Ramos (cell line): ENCODE results near the gene SUV39H2.
"Not testable (repeated sequence)": the region's sequence is repeated elsewhere in the genome, so short reads cannot be mapped to it uniquely, and the experiment has no call there.

Source experiments
- in situ Hi-C: fragments of 300-500 bp; cut with MboI; formaldehyde crosslinking; loops from one replicate; pipeline ENCODE4 v1.14.3; 2022; ENCODE audit warnings: low sequenced_read_pairs; ENCODE audit not compliant: unreplicated experiment

The SUV39H2 gene

GRCh38 chr10:14878266-14879123, at the start of gene SUV39H2:
Gene SUV39H2 (plus strand): TSS chr10:14878866. CDS start chr10:14878889, 23 bp downstream.
- in situ Hi-C loops: no loop called here

DNA sequence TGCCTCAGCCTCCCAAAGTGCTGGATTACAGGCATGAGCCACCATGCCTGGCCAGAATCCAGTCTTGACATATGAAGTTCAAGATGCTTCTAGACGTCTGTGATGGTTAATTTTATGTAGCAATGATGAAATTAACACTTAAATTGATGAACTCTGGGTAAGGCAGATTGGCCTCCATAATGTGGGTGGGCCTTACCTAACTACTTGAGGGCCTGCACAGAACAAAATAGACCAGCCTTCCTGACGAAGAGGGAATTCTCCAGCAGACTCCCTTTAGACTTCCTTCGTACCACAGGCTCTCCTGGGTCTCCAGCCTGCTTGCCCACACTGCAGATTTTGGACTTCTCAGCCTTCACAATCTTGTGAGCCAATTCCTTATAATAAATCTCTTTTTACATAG, 45.6 kb upstream of the SUV39H2 start:
- in situ Hi-C loops: loop anchor here (25.0 kb wide), 1 partner anchor 646 kb away; no protein-coding TSS in a partner anchor

GRCh38 chr10:14836208-14836607, 42.5 kb upstream of the SUV39H2 start:
- in situ Hi-C loops: loop anchor here (25.0 kb wide), 1 partner anchor 649 kb away; no protein-coding TSS in a partner anchor

- in situ Hi-C loops: loop anchor here (25.0 kb wide), 1 partner anchor 650 kb away; no protein-coding TSS in a partner anchor
These were observed 41.5 kb upstream of the SUV39H2 start for GRCh38 chr10:14837003-14837756.

GRCh38 chr10:14837757-14838581, 40.7 kb upstream of the SUV39H2 start, which contains the start of the genes CDNF, HSPA14 and MSANTD7:
Gene CDNF (minus strand): TSS chr10:14838037. CDS start chr10:14837946, 91 bp downstream.
Gene HSPA14 (plus strand): TSS chr10:14838306. CDS start chr10:14838403, 97 bp downstream.
Gene MSANTD7 (plus strand): TSS chr10:14838306. CDS start chr10:14842285, 3,979 bp downstream.
- in situ Hi-C loops: loop anchor here (25.0 kb wide), 1 partner anchor 651 kb away; no protein-coding TSS in a partner anchor

- in situ Hi-C loops: loop anchor here (25.0 kb wide), 1 partner anchor 651 kb away; no protein-coding TSS in a partner anchor
These were observed 39.9 kb upstream of the SUV39H2 start for GRCh38 chr10:14838582-14839304.

- in situ Hi-C loops: loop anchor here (25.0 kb wide), 1 partner anchor 652 kb away; no protein-coding TSS in a partner anchor
These were observed 39.4 kb upstream of the SUV39H2 start for GRCh38 chr10:14839305-14839695.

GRCh38 chr10:14840178-14840577, 38.5 kb upstream of the SUV39H2 start:
- in situ Hi-C loops: loop anchor here (25.0 kb wide), 1 partner anchor 653 kb away; no protein-coding TSS in a partner anchor

- in situ Hi-C loops: loop anchor here (25.0 kb wide), 1 partner anchor 656 kb away; no protein-coding TSS in a partner anchor
These were observed 35.2 kb upstream of the SUV39H2 start for GRCh38 chr10:14843327-14843988.

- in situ Hi-C loops: loop anchor here (25.0 kb wide), 1 partner anchor 658 kb away; no protein-coding TSS in a partner anchor
These were observed 33.7 kb upstream of the SUV39H2 start for GRCh38 chr10:14844948-14845347.

GRCh38 chr10:14852236-14852635, 26.4 kb upstream of the SUV39H2 start:
- in situ Hi-C loops: no loop called here

GRCh38 chr10:14855453-14855852, 23.2 kb upstream of the SUV39H2 start:
- in situ Hi-C loops: no loop called here

DNA sequence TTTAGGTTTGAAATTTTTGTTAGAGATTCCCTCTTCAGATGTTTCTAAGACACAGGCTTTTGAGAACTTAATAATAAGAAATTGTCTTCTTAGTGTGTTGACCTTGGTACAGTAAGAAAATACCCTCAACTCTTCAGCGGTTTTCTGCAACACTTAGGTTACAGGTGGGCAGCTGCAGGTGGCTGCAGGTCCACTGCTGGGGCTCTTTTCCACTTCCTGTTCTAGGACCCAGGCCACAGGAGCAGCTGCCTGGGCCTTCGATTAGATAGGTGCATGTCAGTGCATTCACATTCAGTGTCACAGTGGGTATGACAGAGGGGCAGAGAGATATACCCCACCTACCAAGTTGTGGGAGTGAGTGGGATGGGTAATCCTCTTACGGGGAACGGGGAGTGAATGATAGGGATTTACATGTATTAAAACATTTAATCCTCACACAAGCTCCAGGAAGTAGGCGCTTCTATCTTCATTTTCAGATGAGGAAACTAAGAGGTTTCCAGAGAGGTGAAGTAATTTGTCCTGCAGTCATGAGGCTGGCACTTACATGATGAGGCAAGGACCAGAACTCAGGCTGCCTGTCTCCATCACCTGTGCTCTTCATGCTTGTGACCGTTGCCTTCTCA, 20.2 kb upstream of the SUV39H2 start:
- in situ Hi-C loops: no loop called here

GRCh38 chr10:14859043-14859442, 19.6 kb upstream of the SUV39H2 start:
- in situ Hi-C loops: no loop called here

DNA sequence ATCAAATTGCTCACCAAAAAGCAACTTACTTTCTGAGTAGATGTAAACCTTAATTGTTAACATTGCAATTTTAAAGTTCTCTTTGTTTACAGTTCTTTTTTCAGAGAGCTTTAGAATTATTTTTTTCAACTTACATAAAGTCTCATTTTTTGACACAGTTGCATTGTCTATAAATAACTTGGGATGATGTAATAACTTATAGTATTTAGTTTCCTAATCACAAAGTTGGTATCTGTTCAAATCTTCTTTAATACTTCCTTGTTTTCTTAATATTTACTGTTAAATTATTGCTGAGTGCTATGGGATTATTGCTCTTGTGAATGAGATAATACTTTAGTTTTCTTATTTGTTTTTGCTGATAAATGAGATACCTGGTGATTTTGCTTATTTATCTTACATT, 18.9 kb upstream of the SUV39H2 start:
- in situ Hi-C loops: no loop called here

- in situ Hi-C loops: no loop called here
These were observed 17.9 kb upstream of the SUV39H2 start for GRCh38 chr10:14860791-14861190.

GRCh38 chr10:14864466-14864865, 14.2 kb upstream of the SUV39H2 start:
- in situ Hi-C loops: not testable (repeated sequence)

GRCh38 chr10:14864871-14865270, 13.8 kb upstream of the SUV39H2 start:
- in situ Hi-C loops: not testable (repeated sequence)
